ENCODE measurements around the gene JAM3. TPM values are rescaled to one million over a fixed set of nuclear protein-coding genes. Genes with fewer than 3 reads are reported as not detected.

Gene JAM3
- total RNA-seq, 1 donor from 2014 or later, result 50.3 TPM

DNA sequence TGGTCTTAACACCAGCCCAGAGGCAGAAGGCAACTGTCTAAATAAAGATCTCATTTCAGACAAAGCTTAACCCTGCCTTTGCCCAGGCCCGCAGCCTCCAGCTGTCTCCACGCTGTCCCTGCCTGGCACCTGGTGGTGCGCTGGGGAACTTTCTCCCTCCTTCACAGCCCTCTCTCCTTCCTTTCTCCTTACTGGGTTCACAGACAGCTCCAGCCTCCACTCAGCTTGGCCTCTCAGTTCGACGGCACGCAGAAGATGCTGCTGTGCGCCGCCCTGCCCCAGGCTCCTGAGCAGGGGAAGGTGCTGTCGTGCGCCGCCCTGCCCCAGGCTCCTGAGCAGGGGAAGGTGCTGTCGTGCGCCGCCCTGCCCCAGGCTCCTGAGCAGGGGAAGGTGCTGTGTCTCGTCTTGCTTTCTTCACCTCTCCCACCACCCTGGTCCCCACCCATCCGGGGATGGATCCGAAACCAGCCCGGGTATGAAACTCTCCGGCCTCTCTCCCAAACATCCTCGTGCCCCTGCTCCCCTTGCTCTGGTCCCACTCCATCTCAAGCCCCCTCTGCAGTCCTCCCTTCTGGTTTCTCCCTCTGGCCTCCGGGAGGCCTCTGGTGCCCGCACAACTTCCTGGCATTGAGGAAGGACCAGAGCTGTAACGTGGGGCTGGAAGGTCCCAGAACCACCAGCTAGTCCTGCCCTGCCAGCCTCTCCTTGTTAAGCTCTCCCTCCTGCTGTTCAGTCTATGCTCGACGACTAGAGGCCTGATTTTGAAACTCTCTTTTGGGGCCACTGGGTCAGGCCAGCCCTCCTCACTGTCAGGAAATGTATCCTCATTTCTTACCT is 22.9 kb upstream of the JAM3 start:
- Mint-ChIP-seq H3K36me3 (no peaks in the 10 kb centered on the region), H3K27me3 (peaks cover 57% of the 10 kb centered on the region)
- no peak for DNase-seq (ENCODE audit: extremely low spot score, unreplicated experiment)

DNA sequence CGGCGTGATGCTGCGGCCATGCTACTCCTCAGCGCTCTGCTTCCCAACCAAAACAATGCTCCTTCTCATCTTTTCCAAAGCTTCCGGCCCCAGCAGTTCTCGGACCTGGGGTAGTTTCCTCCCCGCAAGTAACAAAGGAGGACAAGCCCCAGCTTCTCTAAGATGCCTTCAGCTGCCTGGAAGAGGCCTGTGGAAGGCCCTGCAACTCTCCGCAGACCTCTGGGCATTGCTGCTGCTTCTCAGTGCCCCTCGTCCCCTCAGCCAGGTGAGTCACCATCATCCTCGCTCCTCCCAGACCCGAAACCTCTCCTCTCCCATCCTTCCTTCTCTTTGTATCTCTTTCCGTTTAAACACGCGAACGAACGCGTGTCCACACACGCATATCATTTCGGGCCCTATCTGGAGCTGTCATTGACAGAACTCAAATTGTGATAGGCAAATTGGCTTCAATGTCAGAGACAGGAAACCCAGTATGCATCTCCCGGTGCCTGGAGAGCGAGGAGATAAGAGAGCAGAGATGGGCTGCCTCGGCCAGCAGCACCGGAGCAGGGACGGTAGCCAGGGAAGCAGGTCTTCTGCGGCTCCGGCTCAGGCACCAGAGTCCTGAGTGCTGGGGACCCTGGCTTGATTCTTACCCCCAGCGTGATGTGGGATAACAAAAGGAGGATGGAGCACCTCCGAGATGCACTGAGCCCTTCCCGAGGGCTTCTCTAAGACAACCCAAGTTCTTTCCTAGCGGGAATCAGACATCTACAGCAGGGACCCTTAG is 22.0 kb upstream of the JAM3 start:
- Mint-ChIP-seq H3K4me1 (ENCODE audit: unreplicated experiment) (peaks cover 16% of the 10 kb centered on the region), H3K27me3 (peaks cover 59% of the 10 kb centered on the region), H3K27ac (no peak overlapping the region), H3K4me3 (no peak overlapping the region), H3K9me3 (no peaks in the 10 kb centered on the region), H3K36me3 (no peaks in the 10 kb centered on the region)
- DNase-seq (ENCODE audit: extremely low spot score, unreplicated experiment), result no peak
- TF ChIP-seq, protein P1, sequence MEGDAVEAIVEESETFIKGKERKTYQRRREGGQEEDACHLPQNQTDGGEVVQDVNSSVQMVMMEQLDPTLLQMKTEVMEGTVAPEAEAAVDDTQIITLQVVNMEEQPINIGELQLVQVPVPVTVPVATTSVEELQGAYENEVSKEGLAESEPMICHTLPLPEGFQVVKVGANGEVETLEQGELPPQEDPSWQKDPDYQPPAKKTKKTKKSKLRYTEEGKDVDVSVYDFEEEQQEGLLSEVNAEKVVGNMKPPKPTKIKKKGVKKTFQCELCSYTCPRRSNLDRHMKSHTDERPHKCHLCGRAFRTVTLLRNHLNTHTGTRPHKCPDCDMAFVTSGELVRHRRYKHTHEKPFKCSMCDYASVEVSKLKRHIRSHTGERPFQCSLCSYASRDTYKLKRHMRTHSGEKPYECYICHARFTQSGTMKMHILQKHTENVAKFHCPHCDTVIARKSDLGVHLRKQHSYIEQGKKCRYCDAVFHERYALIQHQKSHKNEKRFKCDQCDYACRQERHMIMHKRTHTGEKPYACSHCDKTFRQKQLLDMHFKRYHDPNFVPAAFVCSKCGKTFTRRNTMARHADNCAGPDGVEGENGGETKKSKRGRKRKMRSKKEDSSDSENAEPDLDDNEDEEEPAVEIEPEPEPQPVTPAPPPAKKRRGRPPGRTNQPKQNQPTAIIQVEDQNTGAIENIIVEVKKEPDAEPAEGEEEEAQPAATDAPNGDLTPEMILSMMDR (conservative IDR thresholded peaks at IDR 0.05), result no peak

More for the DNA sequence above, 22.9 kb upstream of the JAM3 start:
- Mint-ChIP-seq H3K27ac (no peak overlapping the region), H3K9me3 (no peaks in the 10 kb centered on the region), H3K4me3 (no peak overlapping the region), H3K4me1 (ENCODE audit: unreplicated experiment) (peaks cover 23% of the 10 kb centered on the region)
- TF ChIP-seq, protein P1 (conservative IDR thresholded peaks at IDR 0.05), result peak; percentile 63

DNA sequence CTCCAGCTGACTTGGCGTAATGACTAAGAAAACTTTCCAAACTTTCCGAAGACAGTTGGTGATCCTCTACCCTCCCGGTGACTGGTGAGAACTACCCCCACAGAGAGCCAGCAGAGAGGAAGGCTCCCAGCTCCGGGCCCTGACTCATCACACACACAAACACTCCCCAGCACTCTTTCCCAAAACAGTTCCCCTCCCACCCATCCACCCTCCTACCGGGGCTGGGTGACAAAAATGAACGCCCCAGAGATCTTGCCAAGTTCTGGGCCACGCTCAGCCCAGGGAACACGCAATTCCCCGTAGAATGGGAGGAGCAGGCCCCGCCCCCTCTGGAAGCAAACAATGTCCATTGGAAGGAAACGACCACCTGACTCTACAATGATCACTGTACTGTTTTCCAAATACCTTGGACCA is 21.3 kb upstream of the JAM3 start:
- Mint-ChIP-seq H3K4me3 (no peak overlapping the region), H3K9me3 (no peaks in the 10 kb centered on the region), H3K27me3 (peaks cover 62% of the 10 kb centered on the region), H3K36me3 (no peaks in the 10 kb centered on the region), H3K27ac (no peak overlapping the region), H3K4me1 (ENCODE audit: unreplicated experiment) (peaks cover 16% of the 10 kb centered on the region)
- no peak for DNase-seq (ENCODE audit: extremely low spot score, unreplicated experiment)
- TF ChIP-seq, protein P1 (conservative IDR thresholded peaks at IDR 0.05), result no peak

DNA sequence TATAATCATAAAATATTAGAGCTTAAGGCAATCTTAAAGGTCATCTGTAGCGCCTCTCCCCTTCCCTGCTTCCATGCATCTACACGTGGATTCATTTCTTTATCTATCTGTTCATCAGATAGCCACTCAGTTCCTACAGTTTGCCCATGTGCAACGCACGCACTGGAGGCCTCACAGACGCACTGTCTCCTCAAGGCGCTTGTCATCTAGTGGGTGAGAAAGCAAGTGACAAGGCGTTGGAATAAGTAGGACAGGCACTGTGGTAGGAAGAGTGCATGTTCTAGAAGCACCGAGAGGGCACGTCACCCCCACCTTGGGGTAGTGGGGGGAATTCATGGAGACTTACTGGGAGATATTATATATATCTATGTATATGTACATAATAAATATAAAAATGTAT is 20.8 kb upstream of the JAM3 start:
- TF ChIP-seq, protein P1 (conservative IDR thresholded peaks at IDR 0.05), result no peak
- H3K27me3 Mint-ChIP-seq, result peaks cover 59% of the 10 kb centered on the region

DNA sequence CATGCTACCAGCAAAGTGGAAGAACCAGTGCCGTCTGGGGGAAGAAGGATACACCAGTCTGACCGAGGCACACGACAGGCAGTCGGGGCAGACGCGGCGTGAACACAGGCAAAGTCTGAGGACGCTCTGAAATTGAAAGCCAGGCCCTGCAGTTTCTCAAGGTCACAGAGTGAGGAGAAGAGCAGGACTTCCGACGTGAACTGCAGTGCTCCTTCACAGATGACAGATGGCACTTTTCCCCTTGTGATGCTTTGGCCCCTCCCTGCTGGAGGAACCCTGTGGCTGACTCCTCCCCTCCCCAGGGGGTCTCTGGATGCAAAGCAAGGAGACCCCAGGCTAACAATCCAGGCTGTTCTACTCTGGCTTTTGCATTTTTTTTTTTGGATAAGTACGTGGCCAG is 19.6 kb upstream of the JAM3 start:
- no peaks in the 10 kb centered on the region for H3K36me3 Mint-ChIP-seq
- H3K27ac Mint-ChIP-seq, result no peak overlapping the region
- H3K4me3 Mint-ChIP-seq, result no peak overlapping the region
- H3K9me3 Mint-ChIP-seq, result no peaks in the 10 kb centered on the region
- DNase-seq (ENCODE audit: extremely low spot score, unreplicated experiment), result no peak
- TF ChIP-seq, protein P1 (conservative IDR thresholded peaks at IDR 0.05), result no peak
- H3K4me1 Mint-ChIP-seq (ENCODE audit: unreplicated experiment), result peaks cover 21% of the 10 kb centered on the region
- peaks cover 61% of the 10 kb centered on the region for H3K27me3 Mint-ChIP-seq

More for the DNA sequence above, 20.8 kb upstream of the JAM3 start:
- no peaks in the 10 kb centered on the region for H3K9me3 Mint-ChIP-seq
- no peaks in the 10 kb centered on the region for H3K36me3 Mint-ChIP-seq
- no peak for DNase-seq (ENCODE audit: extremely low spot score, unreplicated experiment)
- peaks cover 16% of the 10 kb centered on the region for H3K4me1 Mint-ChIP-seq (ENCODE audit: unreplicated experiment)
- no peak overlapping the region for H3K27ac Mint-ChIP-seq
- H3K4me3 Mint-ChIP-seq, result no peak overlapping the region
